Bone marrow (tissue), 2 donors: Measurements from ENCODE around the gene MAPK14.
A peak's percentile ranks its signal among the peaks of the same experiment; 100 is the strongest.
"Not testable (repeated sequence)": the region's sequence is repeated elsewhere in the genome, so short reads cannot be mapped to it uniquely, and the experiment has no call there.

Source experiments
- DNase-seq, 2 donors: peaks; one replicate each; lab custom pipeline; 2025; lab: John Stamatoyannopoulos, UW

The MAPK14 gene

DNA sequence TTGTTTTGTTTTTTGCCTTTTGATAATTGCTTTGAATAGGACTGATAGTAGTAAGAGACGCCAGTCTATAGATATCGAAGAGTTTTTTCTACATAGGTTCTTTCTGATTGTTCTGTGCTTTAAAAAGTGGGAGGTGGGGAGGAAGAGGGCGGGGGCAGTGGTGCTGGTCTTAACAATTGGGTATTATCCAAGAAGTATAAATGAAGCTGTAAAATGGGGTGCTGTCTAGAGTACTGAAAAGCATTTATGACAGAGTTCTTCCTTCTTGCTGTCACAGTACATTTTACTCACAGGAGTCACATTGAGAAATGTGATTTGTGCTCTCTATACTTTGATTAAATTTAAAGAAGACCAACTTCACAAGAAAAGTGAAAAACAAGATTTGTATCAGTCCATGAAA is 41.0 kb downstream of the MAPK14 start:
- DNase-seq = no peak

GRCh38 chr6:36069573-36069972 is 42.0 kb downstream of the MAPK14 start:
- DNase-seq = no peak

DNA sequence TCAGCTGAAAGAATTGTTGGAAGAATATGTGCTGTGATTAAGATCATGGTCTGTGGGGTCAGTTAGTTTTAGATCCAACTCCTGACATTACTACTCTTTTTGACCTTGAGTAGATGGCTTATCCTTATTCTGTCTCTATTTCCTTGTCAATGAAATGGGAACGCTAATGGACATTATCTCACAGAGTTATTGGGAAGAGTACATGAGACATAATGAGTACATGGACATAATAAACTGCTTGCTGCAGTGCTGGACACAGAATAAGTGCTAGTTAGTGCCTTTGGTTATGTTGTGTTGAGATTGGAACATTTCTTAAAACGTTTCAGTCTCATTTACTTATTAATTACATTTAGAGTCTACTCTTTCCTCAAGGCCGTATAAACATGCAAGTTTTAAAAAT is 42.6 kb downstream of the MAPK14 start:
- no peak for DNase-seq

- DNase-seq = no peak
Observed at GRCh38 chr6:36071281-36071680, 43.7 kb downstream of the MAPK14 start.

DNA sequence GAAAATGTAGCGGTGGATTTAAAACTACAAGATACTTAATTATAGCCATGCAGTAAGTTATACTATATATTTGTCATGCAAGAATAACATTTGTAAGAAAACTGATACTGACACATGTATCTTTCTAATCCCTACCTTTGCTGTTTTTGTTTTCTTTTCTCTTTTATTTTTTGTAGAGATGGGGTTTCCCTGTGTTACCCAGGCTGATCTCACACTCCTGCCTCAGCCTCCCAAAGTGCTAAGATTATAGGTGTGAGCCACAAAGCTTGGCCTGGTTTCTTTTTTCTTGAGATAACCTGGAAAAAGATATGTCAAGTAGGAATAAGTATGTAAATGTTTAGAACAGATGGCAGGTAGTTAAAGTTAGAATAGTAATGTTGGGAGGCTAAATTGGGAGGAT is 44.1 kb downstream of the MAPK14 start:
- no peak for DNase-seq

DNA sequence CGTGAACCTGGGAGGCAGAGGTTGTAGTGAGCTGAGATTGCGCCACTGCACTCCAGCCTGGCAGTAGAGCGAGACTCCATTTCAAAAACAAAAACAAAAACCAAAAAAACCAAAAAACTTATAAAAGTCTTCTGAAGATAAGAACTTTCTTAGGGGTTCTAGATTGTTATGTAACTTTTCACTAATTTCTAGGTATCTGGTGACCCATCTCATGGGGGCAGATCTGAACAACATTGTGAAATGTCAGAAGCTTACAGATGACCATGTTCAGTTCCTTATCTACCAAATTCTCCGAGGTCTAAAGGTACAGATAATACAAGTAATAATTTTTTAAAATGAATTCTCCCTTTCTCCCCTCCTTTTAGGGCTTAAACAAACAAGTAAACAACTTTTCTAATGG is 45.1 kb downstream of the MAPK14 start:
- DNase-seq = no peak

GRCh38 chr6:36073587-36073986 is 46.0 kb downstream of the MAPK14 start:
- no peak for DNase-seq

GRCh38 chr6:36075656-36076055 is 48.0 kb downstream of the MAPK14 start:
- no peak for DNase-seq

GRCh38 chr6:36076178-36077063 is 48.8 kb downstream of the MAPK14 start:
- no peak for DNase-seq

DNA sequence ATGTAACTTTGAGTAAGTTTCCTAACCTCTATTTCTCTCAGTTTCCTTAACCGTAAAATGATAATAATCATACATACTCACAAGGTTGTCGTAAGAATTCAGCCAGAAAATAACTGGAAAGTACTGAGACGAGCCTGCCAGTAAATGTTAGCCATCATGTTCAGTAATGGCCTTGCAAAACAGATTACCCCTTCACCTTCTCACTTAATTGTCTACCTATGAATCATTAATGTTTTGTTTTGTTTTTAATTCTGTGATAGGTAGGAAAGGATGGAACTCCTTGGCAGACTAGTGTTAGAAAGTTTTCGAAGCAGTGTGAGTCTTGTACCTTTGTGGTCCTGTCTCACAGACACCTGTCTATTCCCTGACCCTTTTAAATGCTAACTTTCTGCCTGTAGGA is 50.6 kb downstream of the MAPK14 start:
- DNase-seq = no peak

GRCh38 chr6:36079601-36080000 is 52.0 kb downstream of the MAPK14 start:
- no peak for DNase-seq

DNA sequence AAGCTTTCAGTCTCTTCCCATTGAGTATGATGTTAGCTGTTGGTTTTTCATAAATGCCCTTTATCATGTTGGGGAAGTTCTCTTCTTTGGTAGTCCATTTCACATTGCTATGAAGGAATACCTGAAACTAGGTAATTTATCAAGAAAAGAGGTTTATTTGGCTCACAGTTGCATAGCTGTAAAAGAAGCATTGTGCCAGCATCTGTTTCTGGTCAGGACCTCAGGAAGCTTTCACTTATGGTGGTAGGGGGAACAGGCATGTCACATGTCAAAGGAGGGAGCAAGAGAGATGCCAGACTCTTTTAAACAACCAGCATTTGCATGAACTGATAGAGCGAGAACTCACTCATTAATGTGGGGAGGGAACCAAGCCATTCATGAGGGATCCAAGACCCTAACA is 54.7 kb downstream of the MAPK14 start:
- no peak for DNase-seq

GRCh38 chr6:36083446-36083845 is 55.8 kb downstream of the MAPK14 start:
- no peak for DNase-seq

DNA sequence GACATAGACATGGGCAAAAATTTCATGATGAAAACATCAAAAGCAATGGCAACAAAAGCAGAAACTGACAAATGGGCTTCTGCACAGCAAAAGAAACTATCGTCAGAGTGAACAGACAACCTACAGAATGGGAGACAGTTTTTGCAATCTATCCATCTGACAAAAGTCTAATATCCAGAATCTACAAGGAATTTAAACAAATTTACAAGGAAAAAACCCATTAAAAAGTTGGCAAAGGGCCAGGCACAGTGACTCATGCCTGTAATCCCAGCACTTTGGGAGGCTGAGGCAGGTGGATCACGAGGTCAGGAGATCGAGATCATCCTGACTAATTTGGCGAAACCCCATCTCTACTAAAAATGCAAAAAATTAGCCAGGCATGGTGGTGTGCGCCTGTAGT is 60.6 kb downstream of the MAPK14 start:
- DNase-seq = not testable (repeated sequence)

- DNase-seq = no peak
Observed at GRCh38 chr6:36089048-36089447, 61.4 kb downstream of the MAPK14 start.

DNA sequence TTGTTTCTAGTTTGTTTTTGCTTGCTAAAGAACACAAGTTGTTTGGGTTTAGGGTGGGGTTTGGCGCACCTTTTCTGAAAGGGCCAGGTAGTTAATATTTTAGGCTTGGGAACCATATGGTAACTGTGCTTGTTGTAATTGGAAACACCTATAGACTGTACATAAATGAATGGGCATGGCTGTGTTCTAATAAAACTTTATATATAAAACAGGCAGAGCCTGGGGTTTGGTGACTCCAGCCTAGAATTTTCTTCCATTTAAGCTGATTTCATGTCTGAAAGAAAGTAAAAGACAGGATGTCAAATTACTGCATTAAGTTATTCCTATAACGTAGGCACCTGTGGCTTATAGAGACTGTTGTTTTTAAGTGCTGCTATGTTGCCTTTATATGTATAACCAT is 66.6 kb downstream of the MAPK14 start:
- no peak for DNase-seq

DNA sequence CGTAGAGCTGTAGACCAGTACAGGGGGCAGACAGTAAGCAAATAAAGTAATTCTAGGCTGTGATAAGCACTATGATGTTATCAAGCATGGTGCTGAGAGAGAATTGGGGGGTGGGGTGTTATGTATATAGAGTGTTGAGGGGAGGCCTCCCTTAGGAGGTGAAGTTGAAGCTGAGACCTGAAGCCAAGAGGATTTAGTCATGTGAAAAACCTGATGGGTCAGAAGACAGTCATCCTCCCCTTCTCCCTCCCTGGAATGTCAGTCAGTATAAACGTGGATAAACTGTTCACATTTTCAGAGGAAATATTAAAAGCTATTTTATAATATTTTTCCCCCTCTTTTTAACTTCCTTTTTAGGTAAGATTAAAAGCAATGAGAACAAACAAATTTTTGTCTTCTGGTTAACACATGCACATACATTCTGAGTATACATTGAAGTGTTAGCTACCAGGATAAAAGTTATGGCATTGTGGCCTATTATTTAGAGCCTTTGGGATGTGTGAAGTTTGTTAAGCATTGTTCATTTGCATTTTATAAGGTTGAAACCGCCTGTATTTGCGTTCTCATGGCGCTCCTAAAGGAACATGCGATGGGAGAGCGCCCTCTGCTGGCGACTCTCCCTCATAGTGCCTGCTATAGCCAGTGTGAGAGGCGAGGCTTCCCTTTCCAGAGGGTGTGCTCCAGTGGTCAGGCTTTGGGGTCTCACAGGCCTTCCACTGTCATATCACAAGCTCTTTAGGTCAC is 67.3 kb downstream of the MAPK14 start:
- DNase-seq = peak; percentile 49 to 52

DNA sequence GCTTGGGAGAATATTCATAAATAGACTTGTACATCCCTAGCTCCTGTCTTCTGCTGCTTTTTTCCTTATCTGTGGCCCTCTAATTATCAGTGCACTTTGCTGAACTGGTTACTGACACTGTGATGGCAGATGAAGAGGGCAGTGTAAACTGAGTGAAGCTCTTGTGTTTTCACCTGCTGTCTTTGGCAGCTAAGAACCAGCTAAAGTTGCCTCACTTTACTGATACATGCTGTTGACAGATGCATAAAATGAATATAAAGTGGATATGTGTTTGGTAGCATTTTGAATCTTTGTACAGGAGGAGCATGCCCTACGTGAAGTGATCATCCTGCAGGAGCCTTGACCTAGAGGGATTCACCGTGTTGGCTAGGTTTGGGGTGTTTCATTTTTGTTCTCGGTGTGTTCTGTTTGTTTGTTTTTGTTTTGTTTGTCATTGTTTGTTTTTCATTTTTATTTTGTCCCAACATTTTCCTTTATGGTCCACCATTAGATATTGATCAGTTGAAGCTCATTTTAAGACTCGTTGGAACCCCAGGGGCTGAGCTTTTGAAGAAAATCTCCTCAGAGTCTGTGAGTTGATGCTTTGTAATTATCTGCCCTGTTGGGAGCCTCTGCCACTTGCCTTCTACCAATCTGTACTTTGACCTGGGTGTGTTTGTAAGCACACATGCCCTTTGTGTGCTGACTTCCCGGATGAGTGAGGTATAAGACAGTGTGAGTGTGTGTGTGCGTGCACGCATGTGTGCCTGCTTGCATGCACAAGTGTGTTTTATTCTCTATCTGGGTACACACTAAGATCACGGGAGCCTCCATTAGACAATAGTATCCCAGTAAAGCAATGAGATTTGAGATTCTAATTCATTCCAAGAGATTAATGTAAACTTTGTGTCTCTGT is 68.1 kb downstream of the MAPK14 start:
- DNase-seq = no peak

GRCh38 chr6:36098253-36098919 is 70.8 kb downstream of the MAPK14 start:
- DNase-seq = no peak

DNA sequence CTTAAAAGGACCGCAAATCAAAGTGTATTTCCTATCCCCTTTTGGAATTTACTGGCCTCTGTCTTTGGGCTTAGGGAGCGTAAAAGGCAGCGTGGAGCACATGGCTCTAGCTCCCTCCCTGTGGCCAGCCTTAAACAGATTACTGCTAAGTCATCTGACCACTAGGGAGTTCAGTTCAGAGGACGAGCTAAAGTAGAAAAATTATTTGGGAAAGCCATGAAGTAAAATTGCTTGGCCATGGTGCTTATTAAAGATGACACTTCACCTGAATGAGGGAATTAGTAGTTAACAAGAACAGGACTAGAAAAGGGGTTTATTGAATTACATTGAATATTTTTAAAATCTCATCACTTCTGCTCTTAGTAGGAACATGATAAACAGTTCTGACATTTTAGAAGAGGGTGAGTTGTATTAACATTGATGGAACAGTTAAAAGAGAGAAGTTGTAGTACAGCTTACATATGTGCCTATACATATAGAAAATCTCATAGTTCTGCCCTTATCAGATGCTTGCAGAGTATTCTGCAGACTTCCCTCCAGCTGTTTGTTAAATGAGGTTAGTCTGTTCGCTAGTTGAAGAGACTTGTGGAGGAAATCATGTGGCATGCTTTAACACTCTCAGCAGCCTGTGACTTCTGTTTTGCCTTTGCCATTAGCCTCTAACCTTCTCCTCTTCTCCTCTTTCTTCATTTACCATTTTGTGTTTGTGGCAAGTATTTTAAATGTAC is 71.5 kb downstream of the MAPK14 start:
- peak in 1 of 2 donors; percentile 79 for DNase-seq

GRCh38 chr6:36099869-36100483 is 72.4 kb downstream of the MAPK14 start:
- no peak for DNase-seq
